Measurements from ENCODE around the gene UGT1A1. TPM values are rescaled to one million over a fixed set of nuclear protein-coding genes. Genes with fewer than 3 reads are reported as not detected.

Gene UGT1A1
- total RNA-seq, 2 donors from 2014 or later = 1.2 to 1.9 TPM

DNA sequence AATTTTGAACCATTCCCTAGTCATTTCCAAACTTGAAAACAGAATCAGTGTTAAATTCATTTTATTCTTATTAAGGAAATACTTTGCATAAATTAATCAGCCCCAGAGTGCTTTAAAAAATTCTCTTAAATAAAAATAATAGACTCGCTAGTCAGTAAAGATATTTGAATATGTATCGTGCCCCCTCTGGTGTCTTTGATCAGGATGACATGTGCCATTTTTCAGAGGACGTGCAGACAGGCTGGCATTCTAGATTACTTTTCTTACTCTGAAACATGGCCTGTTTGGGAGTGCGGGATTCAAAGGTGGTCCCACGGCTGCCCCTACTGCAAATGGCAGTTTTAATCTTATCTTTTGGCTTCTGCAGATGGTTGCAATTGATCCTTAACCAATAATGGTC, 12.5 kb downstream of the UGT1A1 start:
- Histone ChIP-seq H3K4me3 (no peak overlapping the region), H3K27ac (no peak overlapping the region), H3K27me3 (no peaks in the 10 kb centered on the region), H3K9ac (ENCODE audit: low read depth in 2 of 2, low read length in 2 of 2) (no peak overlapping the region), H3K9me3 (no peaks in the 10 kb centered on the region), H3K36me3 (no peaks in the 10 kb centered on the region), H3K4me1 (no peaks in the 10 kb centered on the region)
- DNase-seq = no peak
- intact Hi-C loops (cut with DNase I) = no loop called here
- TF ChIP-seq, protein P1, sequence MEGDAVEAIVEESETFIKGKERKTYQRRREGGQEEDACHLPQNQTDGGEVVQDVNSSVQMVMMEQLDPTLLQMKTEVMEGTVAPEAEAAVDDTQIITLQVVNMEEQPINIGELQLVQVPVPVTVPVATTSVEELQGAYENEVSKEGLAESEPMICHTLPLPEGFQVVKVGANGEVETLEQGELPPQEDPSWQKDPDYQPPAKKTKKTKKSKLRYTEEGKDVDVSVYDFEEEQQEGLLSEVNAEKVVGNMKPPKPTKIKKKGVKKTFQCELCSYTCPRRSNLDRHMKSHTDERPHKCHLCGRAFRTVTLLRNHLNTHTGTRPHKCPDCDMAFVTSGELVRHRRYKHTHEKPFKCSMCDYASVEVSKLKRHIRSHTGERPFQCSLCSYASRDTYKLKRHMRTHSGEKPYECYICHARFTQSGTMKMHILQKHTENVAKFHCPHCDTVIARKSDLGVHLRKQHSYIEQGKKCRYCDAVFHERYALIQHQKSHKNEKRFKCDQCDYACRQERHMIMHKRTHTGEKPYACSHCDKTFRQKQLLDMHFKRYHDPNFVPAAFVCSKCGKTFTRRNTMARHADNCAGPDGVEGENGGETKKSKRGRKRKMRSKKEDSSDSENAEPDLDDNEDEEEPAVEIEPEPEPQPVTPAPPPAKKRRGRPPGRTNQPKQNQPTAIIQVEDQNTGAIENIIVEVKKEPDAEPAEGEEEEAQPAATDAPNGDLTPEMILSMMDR (IDR thresholded peaks at IDR 0.05) = no peak

DNA sequence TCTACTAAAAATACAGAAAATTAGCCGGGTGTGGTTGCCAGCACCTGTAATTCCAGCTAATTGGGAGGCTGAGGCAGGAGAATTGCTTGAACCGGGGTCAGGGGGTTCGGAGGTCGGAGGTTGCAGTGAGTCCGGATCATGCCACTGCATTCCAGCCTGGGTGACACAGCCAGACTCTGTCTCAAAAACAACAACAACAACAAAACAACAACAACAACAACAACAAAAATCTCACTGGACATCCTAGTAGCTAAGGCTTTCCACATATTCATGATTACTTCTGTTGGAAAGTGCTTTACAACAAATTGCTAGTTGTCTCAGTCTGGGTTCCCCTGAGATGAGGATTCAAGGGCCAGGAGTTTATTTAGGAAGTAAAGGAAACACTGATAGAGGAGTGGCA, 13.8 kb downstream of the UGT1A1 start:
- no peaks in the 10 kb centered on the region for H3K4me1 ChIP-seq
- no peak overlapping the region for H3K9ac ChIP-seq (ENCODE audit: low read depth in 2 of 2, low read length in 2 of 2)
- H3K27me3 ChIP-seq = no peaks in the 10 kb centered on the region
- H3K27ac ChIP-seq = no peak overlapping the region
- TF ChIP-seq, protein P1 (IDR thresholded peaks at IDR 0.05) = no peak
- H3K36me3 ChIP-seq = no peaks in the 10 kb centered on the region
- no peak overlapping the region for H3K4me3 ChIP-seq
- DNase-seq = no peak
- intact Hi-C loops (cut with DNase I) = no loop called here
- no peaks in the 10 kb centered on the region for H3K9me3 ChIP-seq

DNA sequence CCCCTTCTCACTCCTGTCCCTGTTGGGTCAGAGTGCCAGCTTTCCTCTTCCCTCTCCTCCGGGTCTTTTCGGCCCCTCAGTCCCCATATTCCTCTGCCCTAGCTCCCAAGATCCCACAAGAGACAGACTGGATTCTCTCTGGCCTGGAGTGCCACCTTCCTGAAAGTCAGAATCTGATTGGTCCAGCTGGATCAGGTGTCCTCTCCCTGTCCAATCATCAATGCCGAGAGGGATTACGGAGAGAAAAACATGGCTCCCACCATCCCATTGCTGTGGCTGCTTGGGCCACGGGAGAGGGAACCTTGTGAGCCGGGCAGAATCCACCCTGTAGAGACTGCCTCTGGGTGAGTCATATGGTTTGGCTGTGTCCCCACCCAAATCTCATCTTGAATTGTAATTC, 15.3 kb downstream of the UGT1A1 start:
- Histone ChIP-seq H3K9me3 (no peaks in the 10 kb centered on the region), H3K4me3 (no peak overlapping the region), H3K9ac (ENCODE audit: low read depth in 2 of 2, low read length in 2 of 2) (no peak overlapping the region), H3K27ac (no peak overlapping the region), H3K36me3 (no peaks in the 10 kb centered on the region), H3K27me3 (no peaks in the 10 kb centered on the region), H3K4me1 (no peaks in the 10 kb centered on the region)
- TF ChIP-seq, protein P1 (IDR thresholded peaks at IDR 0.05) = no peak
- no peak for DNase-seq
- intact Hi-C loops (cut with DNase I) = no loop called here

DNA sequence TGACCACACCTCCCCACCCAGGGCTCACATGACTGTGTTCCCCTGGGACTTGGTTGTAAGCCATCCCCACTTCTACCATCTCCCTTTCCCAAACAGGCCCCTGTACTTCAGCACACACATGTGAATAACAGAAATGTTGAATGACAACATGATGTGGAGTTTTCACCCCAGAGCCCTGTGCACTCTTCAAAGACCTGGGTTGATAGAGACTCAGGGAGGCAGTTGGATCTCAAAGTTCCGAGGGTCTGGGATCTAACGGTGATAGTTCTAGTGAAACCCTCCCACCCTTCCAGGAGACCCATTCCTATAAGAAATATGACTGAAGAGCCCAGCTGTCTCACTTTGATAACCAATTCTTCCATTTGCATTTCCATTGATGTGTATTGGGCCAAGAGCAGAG, 18.0 kb downstream of the UGT1A1 start, which contains the start of gene MROH2A:
Gene MROH2A, plus strand, starts transcription at position 301 of the 400 bp plus-strand sequence. CDS start 1,029 bp downstream, outside the sequence.
- TF ChIP-seq, protein P1 (IDR thresholded peaks at IDR 0.05) = no peak
- Histone ChIP-seq H3K27ac (no peak within 1 kb of the TSS), H3K36me3 (no peaks in the 10 kb centered on the region), H3K4me1 (no peaks in the 10 kb centered on the region), H3K4me3 (no peak within 1 kb of the TSS), H3K9me3 (no peaks in the 10 kb centered on the region), H3K27me3 (no peaks in the 10 kb centered on the region), H3K9ac (ENCODE audit: low read depth in 2 of 2, low read length in 2 of 2) (no peak within 1 kb of the TSS)
- intact Hi-C loops (cut with DNase I) = no loop called here
- no peak for DNase-seq

DNA sequence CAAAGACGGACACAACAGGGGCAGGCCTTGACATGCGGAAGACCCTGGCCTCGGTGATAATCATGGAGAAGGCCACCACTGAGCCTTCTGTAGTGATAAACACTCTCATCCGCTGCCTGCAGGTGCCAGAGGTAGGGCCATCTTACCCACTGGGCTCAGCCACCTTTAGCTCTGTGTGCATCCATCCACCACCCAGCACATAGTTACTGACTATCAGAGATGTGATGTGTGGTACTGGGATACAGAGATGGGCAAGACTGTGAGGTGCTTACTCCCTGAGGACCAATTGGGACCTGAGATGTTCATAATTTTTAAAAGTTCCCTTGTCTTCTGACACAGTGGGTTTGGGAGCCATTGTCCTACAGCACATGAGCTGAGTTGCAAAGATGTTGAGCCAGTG, 19.7 kb downstream of the UGT1A1 start:
- intact Hi-C loops (cut with DNase I) = no loop called here

More for the DNA sequence above, 19.7 kb downstream of the UGT1A1 start:
- Histone ChIP-seq H3K27me3 (no peaks in the 10 kb centered on the region), H3K4me3 (no peak overlapping the region), H3K9me3 (no peaks in the 10 kb centered on the region), H3K4me1 (no peaks in the 10 kb centered on the region), H3K36me3 (no peaks in the 10 kb centered on the region), H3K27ac (no peak overlapping the region), H3K9ac (ENCODE audit: low read depth in 2 of 2, low read length in 2 of 2) (no peak overlapping the region)
- TF ChIP-seq, protein P1 (IDR thresholded peaks at IDR 0.05) = no peak
- DNase-seq = no peak

Data from colonic mucosa (tissue), 4 donors.